ENCODE measurements around the gene ERFL.

ERFL gene

GRCh38 chr19:41902594-41902993 lies 25.7 kb downstream of the ERFL start:
- no peaks in the 10 kb centered on the region for H3K4me1 ChIP-seq (ENCODE audit: insufficient read depth, low read length)
- H4K20me1 ChIP-seq (ENCODE audit: insufficient read depth, low read length): peaks cover 41% of the 10 kb centered on the region
- no peak overlapping the region for H3K4me3 ChIP-seq (ENCODE audit: low read depth in 1 of 2, low read length in 2 of 2)
- H2AFZ ChIP-seq (ENCODE audit: low read depth, low read length): no peak overlapping the region
- H3K9ac ChIP-seq (ENCODE audit: low read depth, low read length): no peak overlapping the region
- H3K36me3 ChIP-seq (ENCODE audit: insufficient read depth, low read length): peaks cover 98% of the 10 kb centered on the region
- H3K27ac ChIP-seq (ENCODE audit: low read length): no peak overlapping the region
- peaks cover 8% of the 10 kb centered on the region for H3K79me2 ChIP-seq (ENCODE audit: insufficient read depth, low read length)
- DNase-seq: no peak
- ATAC-seq (ENCODE audit: insufficient read depth, low read depth): no peak
- no peaks in the 10 kb centered on the region for H3K27me3 ChIP-seq (ENCODE audit: insufficient read depth, low read length, poor library complexity)
- H3K9me3 ChIP-seq (ENCODE audit: insufficient read depth, low read length, severe bottlenecking): no peaks in the 10 kb centered on the region
- H3K4me2 ChIP-seq (ENCODE audit: insufficient read depth, low read length): no peak overlapping the region
- TF ChIP-seq EZH2 (IDR thresholded peaks at IDR 0.05; ENCODE audit: borderline replicate concordance, low read depth, low read length, severe bottlenecking): no peak
- no peak for TF ChIP-seq CTCF (IDR thresholded peaks at IDR 0.05; ENCODE audit: borderline replicate concordance, extremely low read depth, low read length, poor library complexity, severe bottlenecking)

DNA sequence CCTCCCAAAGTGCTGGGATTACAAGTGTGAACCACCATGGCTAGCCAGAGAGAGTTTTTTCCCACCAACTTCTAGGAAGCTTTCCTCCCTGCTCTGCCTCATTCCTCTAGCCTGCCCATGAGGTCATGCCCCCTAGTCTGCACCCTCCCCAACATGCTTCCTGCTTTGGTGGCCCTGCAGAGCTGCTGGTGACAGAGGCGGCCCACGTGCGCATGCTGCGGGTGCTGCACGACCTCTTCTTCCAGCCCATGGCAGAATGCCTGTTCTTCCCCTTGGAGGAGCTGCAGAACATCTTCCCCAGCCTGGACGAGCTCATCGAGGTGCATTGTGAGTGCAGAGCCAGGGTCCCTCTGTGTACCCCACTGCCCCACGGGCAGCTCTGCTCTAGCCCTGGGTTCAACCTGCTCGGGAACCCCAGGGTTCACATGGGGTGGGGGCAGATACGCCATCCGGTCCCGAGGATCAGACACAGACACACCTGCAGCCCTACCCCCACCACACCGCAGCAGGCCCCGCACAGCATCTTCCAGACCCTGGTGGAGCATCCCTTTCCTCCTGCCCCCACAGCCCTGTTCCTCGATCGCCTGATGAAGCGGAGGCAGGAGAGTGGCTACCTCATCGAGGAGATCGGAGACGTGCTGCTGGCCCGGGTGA lies 26.4 kb downstream of the ERFL start:
- no peaks in the 10 kb centered on the region for H3K9me3 ChIP-seq (ENCODE audit: insufficient read depth, low read length, severe bottlenecking)
- no peak overlapping the region for H3K4me2 ChIP-seq (ENCODE audit: insufficient read depth, low read length)
- peaks cover 3% of the 10 kb centered on the region; the same call in 1 of the 2 replicates for H3K4me1 ChIP-seq (ENCODE audit: insufficient read depth, low read length)
- no peak overlapping the region for H3K4me3 ChIP-seq (ENCODE audit: low read depth in 1 of 2, low read length in 2 of 2)
- H3K27ac ChIP-seq (ENCODE audit: low read length): no peak overlapping the region
- H3K27me3 ChIP-seq (ENCODE audit: insufficient read depth, low read length, poor library complexity): no peaks in the 10 kb centered on the region
- H2AFZ ChIP-seq (ENCODE audit: low read depth, low read length): no peak overlapping the region
- ATAC-seq (ENCODE audit: insufficient read depth, low read depth) (no peak), DNase-seq (no peak)
- TF ChIP-seq EZH2 (IDR thresholded peaks at IDR 0.05; ENCODE audit: borderline replicate concordance, low read depth, low read length, severe bottlenecking) (no peak), CTCF (IDR thresholded peaks at IDR 0.05; ENCODE audit: borderline replicate concordance, extremely low read depth, low read length, poor library complexity, severe bottlenecking) (no peak)
- peaks cover 42% of the 10 kb centered on the region for H4K20me1 ChIP-seq (ENCODE audit: insufficient read depth, low read length)
- H3K36me3 ChIP-seq (ENCODE audit: insufficient read depth, low read length): peaks cover 96% of the 10 kb centered on the region
- H3K79me2 ChIP-seq (ENCODE audit: insufficient read depth, low read length): peaks cover 14% of the 10 kb centered on the region
- H3K9ac ChIP-seq (ENCODE audit: low read depth, low read length): no peak overlapping the region

GRCh38 chr19:41898235-41898634 lies 30.0 kb downstream of the ERFL start:
- Histone ChIP-seq H3K36me3 (ENCODE audit: insufficient read depth, low read length) (peaks cover 90% of the 10 kb centered on the region), H3K4me3 (ENCODE audit: low read depth in 1 of 2, low read length in 2 of 2) (no peak overlapping the region), H3K27ac (ENCODE audit: low read length) (no peak overlapping the region), H4K20me1 (ENCODE audit: insufficient read depth, low read length) (peaks cover 40% of the 10 kb centered on the region), H3K4me1 (ENCODE audit: insufficient read depth, low read length) (peaks cover 3% of the 10 kb centered on the region; the same call in 1 of the 2 replicates), H3K27me3 (ENCODE audit: insufficient read depth, low read length, poor library complexity) (no peaks in the 10 kb centered on the region), H3K9me3 (ENCODE audit: insufficient read depth, low read length, severe bottlenecking) (no peaks in the 10 kb centered on the region), H3K4me2 (ENCODE audit: insufficient read depth, low read length) (no peak overlapping the region), H3K9ac (ENCODE audit: low read depth, low read length) (no peak overlapping the region), H3K79me2 (ENCODE audit: insufficient read depth, low read length) (peaks cover 34% of the 10 kb centered on the region), H2AFZ (ENCODE audit: low read depth, low read length) (no peak overlapping the region)
- ATAC-seq (ENCODE audit: insufficient read depth, low read depth) (no peak), DNase-seq (no peak)
- TF ChIP-seq EZH2 (IDR thresholded peaks at IDR 0.05; ENCODE audit: borderline replicate concordance, low read depth, low read length, severe bottlenecking) (no peak), CTCF (IDR thresholded peaks at IDR 0.05; ENCODE audit: borderline replicate concordance, extremely low read depth, low read length, poor library complexity, severe bottlenecking) (no peak)
